DND-41 (cell line): ENCODE results near the gene FREM2.

Experiments
- CTCF ChIP-seq: IDR thresholded peaks from 2 replicates; pipeline ENCODE4 v1.5.1; 2012; ENCODE audit warnings: borderline replicate concordance, low read length, moderate library complexity, mild to moderate bottlenecking; ENCODE audit not compliant: poor library complexity, severe bottlenecking; ENCODE audit errors: extremely low read depth
- EZH2 ChIP-seq: IDR thresholded peaks from 3 replicates; pipeline ENCODE4 v1.6.1; 2012; ENCODE audit warnings: borderline replicate concordance, low read depth, mild to moderate bottlenecking, moderate library complexity, low read length, inconsistent platforms; ENCODE audit not compliant: severe bottlenecking

GRCh38 chr13:38697628-38698333 is 10.9 kb downstream of the FREM2 start:
- no peak for TF ChIP-seq EZH2
- TF ChIP-seq CTCF: no peak
